NCI-H1092 (cell line): ENCODE data around the gene YBX1.
"Not testable (repeated sequence)": the region's sequence is repeated elsewhere in the genome, so short reads cannot be mapped to it uniquely, and the experiment has no call there.

ENCODE experiments used
- DNase-seq: peaks from one replicate; lab custom pipeline; 2025; lab: John Stamatoyannopoulos, UW

Gene YBX1

GRCh38 chr1:42750041-42750440, 67.8 kb downstream of the YBX1 start:
- DNase-seq = no peak

- not testable (repeated sequence) for DNase-seq
These were observed 69.4 kb downstream of the YBX1 start for GRCh38 chr1:42751511-42752070.

- DNase-seq = no peak
These were observed 70.1 kb downstream of the YBX1 start for GRCh38 chr1:42752284-42752683.

GRCh38 chr1:42753070-42753469, 70.9 kb downstream of the YBX1 start:
- no peak for DNase-seq
